Gastrocnemius medialis (tissue), 4 donors: ENCODE results near the gene PKP1.

ENCODE experiments used
- POLR2A ChIP-seq, 2 donors: fragments of 450-650 bp; IDR thresholded peaks; one replicate each; pipeline ENCODE4 v1.6.1; 2017; ENCODE audit warnings: antibody characterized with exemption in 2 of 2, mild to moderate bottlenecking in 2 of 2, moderate library complexity in 2 of 2
- TF ChIP-seq, protein P1 (sequence below), 5 experiments: fragments of 450-650 bp in 3 of 5; fragments of 200-600 bp in 2 of 5; sonication (generic) in 2 of 5; IDR thresholded peaks in 4 of 5; conservative IDR thresholded peaks in 1 of 5; 1 replicate in 4 of 5; 2 replicates in 1 of 5; pipeline ENCODE4 v1.5.1; 2016 to 2019; ENCODE audit warnings: antibody characterized with exemption in 5 of 5, mild to moderate bottlenecking in 3 of 5, moderate library complexity in 3 of 5

DNA sequence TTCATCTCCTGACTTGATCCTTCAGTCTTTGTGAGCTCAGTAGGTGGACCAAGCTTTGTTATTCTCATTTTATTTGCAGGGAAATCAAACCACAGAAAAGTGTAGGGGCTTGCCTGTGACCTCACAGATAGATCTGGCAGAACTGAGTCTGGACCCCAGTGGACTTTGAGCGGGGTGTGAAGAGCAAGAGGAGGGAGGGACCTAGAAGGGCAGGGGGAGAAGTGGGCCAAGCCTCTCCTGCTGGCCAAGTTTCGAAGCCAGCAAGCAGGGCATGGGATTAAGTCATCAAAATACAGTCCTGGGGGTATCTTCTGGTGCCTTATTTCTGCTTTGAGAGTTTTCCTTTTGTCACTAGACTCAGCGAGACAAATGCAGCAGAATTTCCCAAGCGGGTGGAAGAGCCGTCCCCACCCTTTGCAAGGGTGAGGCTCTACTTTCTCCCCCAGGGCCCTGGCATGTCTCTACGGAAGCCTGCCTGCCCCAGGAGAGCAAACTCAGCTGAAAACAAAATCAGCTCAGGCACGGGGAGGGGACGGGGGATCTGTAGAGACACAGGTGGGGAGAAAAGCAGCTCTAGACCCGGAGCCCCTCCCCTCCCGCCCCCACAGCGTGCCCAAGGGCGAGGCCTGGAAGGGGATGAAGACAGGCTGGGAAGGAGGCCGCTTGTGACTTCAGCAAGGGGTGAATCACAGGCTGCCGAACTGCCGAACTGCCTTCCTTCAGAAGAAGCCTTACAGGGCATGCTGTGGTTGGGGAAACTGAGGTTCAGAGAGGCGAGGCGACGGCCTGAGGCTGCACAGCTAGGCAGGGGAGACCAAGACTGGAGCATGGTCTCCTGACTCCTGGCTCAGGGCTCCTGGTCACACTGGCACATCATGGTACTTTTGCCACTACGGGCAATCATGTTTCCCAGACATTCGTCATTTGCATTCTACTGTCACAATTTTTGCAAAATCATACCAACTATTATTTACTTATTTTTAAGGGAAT, 19.2 kb downstream of the PKP1 start:
- TF ChIP-seq POLR2A (IDR thresholded peaks at IDR 0.05): no peak
- TF ChIP-seq, protein P1, sequence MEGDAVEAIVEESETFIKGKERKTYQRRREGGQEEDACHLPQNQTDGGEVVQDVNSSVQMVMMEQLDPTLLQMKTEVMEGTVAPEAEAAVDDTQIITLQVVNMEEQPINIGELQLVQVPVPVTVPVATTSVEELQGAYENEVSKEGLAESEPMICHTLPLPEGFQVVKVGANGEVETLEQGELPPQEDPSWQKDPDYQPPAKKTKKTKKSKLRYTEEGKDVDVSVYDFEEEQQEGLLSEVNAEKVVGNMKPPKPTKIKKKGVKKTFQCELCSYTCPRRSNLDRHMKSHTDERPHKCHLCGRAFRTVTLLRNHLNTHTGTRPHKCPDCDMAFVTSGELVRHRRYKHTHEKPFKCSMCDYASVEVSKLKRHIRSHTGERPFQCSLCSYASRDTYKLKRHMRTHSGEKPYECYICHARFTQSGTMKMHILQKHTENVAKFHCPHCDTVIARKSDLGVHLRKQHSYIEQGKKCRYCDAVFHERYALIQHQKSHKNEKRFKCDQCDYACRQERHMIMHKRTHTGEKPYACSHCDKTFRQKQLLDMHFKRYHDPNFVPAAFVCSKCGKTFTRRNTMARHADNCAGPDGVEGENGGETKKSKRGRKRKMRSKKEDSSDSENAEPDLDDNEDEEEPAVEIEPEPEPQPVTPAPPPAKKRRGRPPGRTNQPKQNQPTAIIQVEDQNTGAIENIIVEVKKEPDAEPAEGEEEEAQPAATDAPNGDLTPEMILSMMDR (IDR thresholded peaks at IDR 0.05 in 4 of 5, conservative IDR thresholded peaks at IDR 0.05 in 1 of 5): no peak
